ENCODE measurements around the gene ANKRD7. TPM values are rescaled to one million over a fixed set of nuclear protein-coding genes. Genes with fewer than 3 reads are reported as not detected.
A peak's percentile ranks its signal among the peaks of the same experiment; 100 is the strongest.

Gene ANKRD7
- polyA plus RNA-seq, 3 donors: not detected

DNA sequence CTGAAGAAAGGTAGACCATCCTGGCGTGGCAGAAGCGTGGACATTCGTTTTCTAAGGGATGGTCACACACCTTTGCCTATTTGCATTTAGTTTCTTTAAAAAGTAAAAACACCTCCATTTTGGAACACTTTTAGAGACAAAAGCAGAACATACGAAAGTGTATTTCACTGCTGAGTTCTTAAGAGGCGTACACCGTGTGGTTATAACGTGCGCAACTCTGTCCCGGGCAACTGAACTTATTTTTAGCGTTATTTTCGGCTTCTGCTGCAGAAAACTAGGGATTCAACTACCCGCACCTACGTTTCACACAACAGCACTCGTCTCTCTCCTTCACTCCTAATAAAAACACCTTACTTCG lies 41.1 kb upstream of the ANKRD7 start:
- Mint-ChIP-seq H3K4me3 (peak overlapping the region; percentile 91 to 99), H3K9me3 (peaks cover 0 to 7% (median 0%) of the 10 kb centered on the region in 7 donors), H3K27ac (peak overlapping the region; percentile 98 to 100 (median 99)), H3K27me3 (ENCODE audit: low read depth in 3 of 3) (peaks cover 4 to 12% (median 11%) of the 10 kb centered on the region in 3 donors), H3K36me3 (peaks cover 12 to 21% of the 10 kb centered on the region in 2 donors), H3K4me1 (peaks cover 33% of the 10 kb centered on the region)
- peak overlapping the region; percentile 74 to 96 for H3K27ac ChIP-seq (ENCODE audit: low read depth in 1 of 2, low read length in 2 of 2)
- H3K4me2 ChIP-seq (replicated peaks; ENCODE audit: extremely low read depth, low read length, poor library complexity, severe bottlenecking): peak overlapping the region; percentile 91
- H3K4me1 ChIP-seq (ENCODE audit: control insufficient read depth in 1 of 2, insufficient read depth in 2 of 2, low read length in 2 of 2): peaks cover 15 to 33% of the 10 kb centered on the region in 2 donors
- peaks cover 47% of the 10 kb centered on the region for H3K79me2 ChIP-seq (ENCODE audit: insufficient read depth, low read length)
- H4K20me1 ChIP-seq (ENCODE audit: insufficient read depth, low read length): no peaks in the 10 kb centered on the region
- intact Hi-C loops (cut with micrococcal nuclease): no loop called here
- H3K4me3 ChIP-seq (replicated peaks in 1 of 3; ENCODE audit: low read depth in 2 of 3, low read length in 3 of 3): peak overlapping the region; percentile 64 to 99 (median 83)
- peak overlapping the region; percentile 83 for H2AFZ ChIP-seq (ENCODE audit: insufficient read depth, low read depth, low read length, poor library complexity, severe bottlenecking)
- H3K9ac ChIP-seq (ENCODE audit: insufficient read depth, low read length, poor library complexity, severe bottlenecking): peak overlapping the region; percentile 84
- DNase-seq: peak in 2 of 3 donors; percentile 16 to 35
- TF ChIP-seq, protein P1, sequence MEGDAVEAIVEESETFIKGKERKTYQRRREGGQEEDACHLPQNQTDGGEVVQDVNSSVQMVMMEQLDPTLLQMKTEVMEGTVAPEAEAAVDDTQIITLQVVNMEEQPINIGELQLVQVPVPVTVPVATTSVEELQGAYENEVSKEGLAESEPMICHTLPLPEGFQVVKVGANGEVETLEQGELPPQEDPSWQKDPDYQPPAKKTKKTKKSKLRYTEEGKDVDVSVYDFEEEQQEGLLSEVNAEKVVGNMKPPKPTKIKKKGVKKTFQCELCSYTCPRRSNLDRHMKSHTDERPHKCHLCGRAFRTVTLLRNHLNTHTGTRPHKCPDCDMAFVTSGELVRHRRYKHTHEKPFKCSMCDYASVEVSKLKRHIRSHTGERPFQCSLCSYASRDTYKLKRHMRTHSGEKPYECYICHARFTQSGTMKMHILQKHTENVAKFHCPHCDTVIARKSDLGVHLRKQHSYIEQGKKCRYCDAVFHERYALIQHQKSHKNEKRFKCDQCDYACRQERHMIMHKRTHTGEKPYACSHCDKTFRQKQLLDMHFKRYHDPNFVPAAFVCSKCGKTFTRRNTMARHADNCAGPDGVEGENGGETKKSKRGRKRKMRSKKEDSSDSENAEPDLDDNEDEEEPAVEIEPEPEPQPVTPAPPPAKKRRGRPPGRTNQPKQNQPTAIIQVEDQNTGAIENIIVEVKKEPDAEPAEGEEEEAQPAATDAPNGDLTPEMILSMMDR (IDR thresholded peaks at IDR 0.05): no peak
- WGBS (ENCODE audit: insufficient coverage): under 1% methylated on average over 11 of the region's 15 CpGs
- no peaks in the 10 kb centered on the region for H3K9me3 ChIP-seq (replicated peaks in 1 of 2; ENCODE audit: control insufficient read depth in 1 of 2, insufficient read depth in 1 of 2, low read length in 2 of 2)
- H3K27me3 ChIP-seq (ENCODE audit: control insufficient read depth in 2 of 2, insufficient read depth in 2 of 2, low read length in 2 of 2): no peaks in the 10 kb centered on the region
- H3K36me3 ChIP-seq (replicated peaks in 1 of 2; ENCODE audit: control insufficient read depth in 1 of 2, insufficient read depth in 2 of 2, low read length in 2 of 2): peaks cover 13 to 14% of the 10 kb centered on the region in 2 donors

DNA sequence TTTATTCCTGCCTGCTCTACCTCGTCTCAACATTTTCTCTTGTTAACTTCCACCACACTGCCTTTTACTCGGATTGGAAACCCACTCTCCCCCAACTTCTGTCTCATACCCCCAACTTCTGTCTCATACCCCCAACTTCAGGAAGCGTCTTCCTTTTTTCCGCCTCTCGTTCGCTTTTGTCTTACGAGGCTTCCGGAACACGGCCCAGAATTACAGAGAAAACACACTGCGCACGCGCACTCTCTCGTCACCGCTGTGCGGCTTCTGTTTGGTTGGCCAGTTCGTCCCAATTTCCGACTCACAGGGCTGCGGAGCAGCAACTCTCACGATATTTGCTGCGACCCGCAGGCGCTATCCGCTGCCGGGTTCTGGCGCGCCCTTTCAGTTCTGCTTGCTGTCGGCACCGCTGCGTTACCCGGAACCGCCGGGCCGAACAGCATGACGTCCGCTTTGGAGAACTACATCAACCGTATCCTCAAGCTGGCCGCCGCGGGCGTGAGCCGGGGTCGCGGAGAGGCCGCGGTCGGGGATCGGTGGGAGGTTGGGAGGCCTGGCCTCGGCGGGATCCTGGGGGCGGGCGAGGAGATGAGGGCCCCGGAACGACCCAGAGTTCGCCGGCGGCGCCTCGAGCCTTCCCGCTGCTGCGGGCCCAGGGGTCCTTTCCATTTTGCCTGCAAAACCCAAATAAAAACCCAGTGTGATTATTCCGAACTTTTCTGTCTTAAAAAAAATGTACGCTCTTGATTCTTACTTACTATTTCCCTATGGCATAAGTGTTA lies 40.5 kb upstream of the ANKRD7 start, which contains the start of gene LSM8:
LSM8 (plus strand) TSS at position 379 of the 779 bp plus-strand sequence; CDS start at position 439, 60 bp downstream.
- peaks cover 18 to 26% of the 10 kb centered on the region in 2 donors for H3K36me3 Mint-ChIP-seq
- TF ChIP-seq, protein P1 (IDR thresholded peaks at IDR 0.05): no peak
- peaks cover 0 to 7% (median 0%) of the 10 kb centered on the region in 7 donors for H3K9me3 Mint-ChIP-seq

More for the DNA sequence above, 40.5 kb upstream of the ANKRD7 start, which contains the start of gene LSM8:
- Histone ChIP-seq H3K9ac (ENCODE audit: insufficient read depth, low read length, poor library complexity, severe bottlenecking) (peak within 1 kb of the TSS; percentile 84), H3K4me1 (ENCODE audit: control insufficient read depth in 1 of 2, insufficient read depth in 2 of 2, low read length in 2 of 2) (peaks cover 15 to 33% of the 10 kb centered on the region in 2 donors), H3K27ac (ENCODE audit: low read depth in 1 of 2, low read length in 2 of 2) (peak within 1 kb of the TSS; percentile 74 to 96), H2AFZ (ENCODE audit: insufficient read depth, low read depth, low read length, poor library complexity, severe bottlenecking) (peak within 1 kb of the TSS; percentile 83), H3K4me3 (replicated peaks in 1 of 3; ENCODE audit: low read depth in 2 of 3, low read length in 3 of 3) (peak within 1 kb of the TSS; percentile 64 to 99 (median 83)), H3K79me2 (ENCODE audit: insufficient read depth, low read length) (peaks cover 48% of the 10 kb centered on the region), H3K36me3 (replicated peaks in 1 of 2; ENCODE audit: control insufficient read depth in 1 of 2, insufficient read depth in 2 of 2, low read length in 2 of 2) (peaks cover 19 to 20% of the 10 kb centered on the region in 2 donors), H3K9me3 (replicated peaks in 1 of 2; ENCODE audit: control insufficient read depth in 1 of 2, insufficient read depth in 1 of 2, low read length in 2 of 2) (no peaks in the 10 kb centered on the region), H3K27me3 (ENCODE audit: control insufficient read depth in 2 of 2, insufficient read depth in 2 of 2, low read length in 2 of 2) (no peaks in the 10 kb centered on the region), H4K20me1 (ENCODE audit: insufficient read depth, low read length) (no peaks in the 10 kb centered on the region), H3K4me2 (replicated peaks; ENCODE audit: extremely low read depth, low read length, poor library complexity, severe bottlenecking) (peak within 1 kb of the TSS; percentile 91)
- peaks cover 4 to 12% (median 11%) of the 10 kb centered on the region in 3 donors for H3K27me3 Mint-ChIP-seq (ENCODE audit: low read depth in 3 of 3)
- H3K4me3 Mint-ChIP-seq: peak within 1 kb of the TSS; percentile 91 to 99
- under 1% methylated on average over 50 of the region's 62 CpGs for WGBS (ENCODE audit: insufficient coverage)
- DNase-seq: peak; percentile 99 to 100 (median 99)
- intact Hi-C loops (cut with micrococcal nuclease): no loop called here
- H3K4me1 Mint-ChIP-seq: peaks cover 33% of the 10 kb centered on the region
- H3K27ac Mint-ChIP-seq: peak within 1 kb of the TSS; percentile 98 to 100 (median 99)

Data from CD14-positive monocyte (primary cell).